PFSK-1 (cell line): Measurements from ENCODE around the gene CLCF1.

ENCODE experiments used
- FOXP2 ChIP-seq: optimal IDR thresholded peaks from 2 replicates; pipeline ENCODE3; 2011; ENCODE audit warnings: borderline replicate concordance, control low read depth, inconsistent platforms; ENCODE audit not compliant: insufficient read depth; ENCODE audit errors: extremely low read length, extremely low read depth
- POLR2AphosphoS5 ChIP-seq: IDR thresholded peaks from 2 replicates; pipeline ENCODE4 v1.6.1; 2012; ENCODE audit warnings: low read depth, mild to moderate bottlenecking, control low read depth, low read length, moderate library complexity
- SIN3A ChIP-seq: IDR thresholded peaks from 2 replicates; pipeline ENCODE4 v1.6.1; 2012; ENCODE audit warnings: mild to moderate bottlenecking, low read length, moderate library complexity, borderline replicate concordance; ENCODE audit not compliant: insufficient read depth
- TAF1 ChIP-seq: IDR thresholded peaks from 2 replicates; pipeline ENCODE4 v1.6.1; 2012; ENCODE audit warnings: low read length, control low read depth, borderline replicate concordance; ENCODE audit not compliant: insufficient read depth
- TF ChIP-seq, protein P1 (sequence below), 2 experiments: IDR thresholded peaks; 2 replicates each; pipeline versions ENCODE4 v1.6.1 to v1.8.0; 2011 to 2012; ENCODE audit warnings: low read depth in 2 of 2, low read length in 2 of 2, control low read depth in 1 of 2, inconsistent platforms in 1 of 2, mild to moderate bottlenecking in 1 of 2, moderate library complexity in 1 of 2; ENCODE audit not compliant: insufficient read depth in 1 of 2

The CLCF1 gene

DNA sequence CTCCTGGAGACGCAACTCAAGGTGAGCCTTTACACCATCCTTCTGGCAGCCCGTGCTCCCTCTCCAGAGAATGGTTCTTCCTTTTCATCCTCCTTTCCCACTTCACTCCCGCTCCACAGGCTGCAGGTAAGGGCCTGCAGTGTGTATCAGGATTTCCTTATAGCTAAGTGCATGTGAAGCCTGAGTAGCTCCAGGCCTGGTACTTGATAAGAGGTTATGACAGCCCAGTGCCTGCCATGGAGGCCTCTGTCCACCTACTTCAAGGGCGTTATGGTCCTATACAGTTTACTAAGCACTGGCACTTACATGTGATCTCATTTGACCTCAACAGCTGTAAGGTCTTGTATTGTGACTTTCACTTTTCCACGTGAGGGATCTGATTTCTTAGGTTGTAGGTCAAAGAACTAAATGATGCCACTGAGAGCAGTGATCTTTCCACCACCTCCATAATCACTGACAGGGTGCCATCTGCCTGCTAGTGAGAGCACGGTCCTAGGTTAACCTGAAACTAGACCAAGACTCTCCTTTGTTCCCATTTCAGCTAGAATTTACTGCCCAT, 52.0 kb downstream of the CLCF1 start:
- TF ChIP-seq SIN3A (no peak), FOXP2 (no peak), POLR2AphosphoS5 (no peak), TAF1 (no peak)
- TF ChIP-seq, protein P1, sequence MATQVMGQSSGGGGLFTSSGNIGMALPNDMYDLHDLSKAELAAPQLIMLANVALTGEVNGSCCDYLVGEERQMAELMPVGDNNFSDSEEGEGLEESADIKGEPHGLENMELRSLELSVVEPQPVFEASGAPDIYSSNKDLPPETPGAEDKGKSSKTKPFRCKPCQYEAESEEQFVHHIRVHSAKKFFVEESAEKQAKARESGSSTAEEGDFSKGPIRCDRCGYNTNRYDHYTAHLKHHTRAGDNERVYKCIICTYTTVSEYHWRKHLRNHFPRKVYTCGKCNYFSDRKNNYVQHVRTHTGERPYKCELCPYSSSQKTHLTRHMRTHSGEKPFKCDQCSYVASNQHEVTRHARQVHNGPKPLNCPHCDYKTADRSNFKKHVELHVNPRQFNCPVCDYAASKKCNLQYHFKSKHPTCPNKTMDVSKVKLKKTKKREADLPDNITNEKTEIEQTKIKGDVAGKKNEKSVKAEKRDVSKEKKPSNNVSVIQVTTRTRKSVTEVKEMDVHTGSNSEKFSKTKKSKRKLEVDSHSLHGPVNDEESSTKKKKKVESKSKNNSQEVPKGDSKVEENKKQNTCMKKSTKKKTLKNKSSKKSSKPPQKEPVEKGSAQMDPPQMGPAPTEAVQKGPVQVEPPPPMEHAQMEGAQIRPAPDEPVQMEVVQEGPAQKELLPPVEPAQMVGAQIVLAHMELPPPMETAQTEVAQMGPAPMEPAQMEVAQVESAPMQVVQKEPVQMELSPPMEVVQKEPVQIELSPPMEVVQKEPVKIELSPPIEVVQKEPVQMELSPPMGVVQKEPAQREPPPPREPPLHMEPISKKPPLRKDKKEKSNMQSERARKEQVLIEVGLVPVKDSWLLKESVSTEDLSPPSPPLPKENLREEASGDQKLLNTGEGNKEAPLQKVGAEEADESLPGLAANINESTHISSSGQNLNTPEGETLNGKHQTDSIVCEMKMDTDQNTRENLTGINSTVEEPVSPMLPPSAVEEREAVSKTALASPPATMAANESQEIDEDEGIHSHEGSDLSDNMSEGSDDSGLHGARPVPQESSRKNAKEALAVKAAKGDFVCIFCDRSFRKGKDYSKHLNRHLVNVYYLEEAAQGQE (IDR thresholded peaks at IDR 0.05; ENCODE audit: insufficient read depth in 1 of 2, low read depth in 2 of 2, low read length in 2 of 2), result no peak

DNA sequence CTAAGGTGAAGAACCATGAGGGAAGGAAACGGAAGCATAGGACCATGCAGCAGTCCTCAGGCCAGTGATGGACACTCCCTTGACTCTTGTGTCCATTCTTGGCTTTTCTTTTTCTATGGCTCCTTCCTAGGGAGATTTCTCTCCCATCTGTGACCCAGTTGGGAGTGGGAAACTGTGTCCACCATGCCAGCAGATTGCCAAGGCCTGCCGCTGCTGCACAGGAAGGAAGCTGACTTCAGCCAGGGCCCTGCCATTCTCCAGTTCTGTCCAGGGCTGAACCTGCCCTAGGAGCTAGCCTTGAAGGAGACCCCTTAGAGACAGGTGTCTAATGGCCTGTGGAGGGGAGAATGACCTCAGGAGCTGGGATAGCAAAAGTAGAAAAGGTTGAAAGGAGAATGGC, 52.7 kb downstream of the CLCF1 start:
- TF ChIP-seq FOXP2, result no peak
- TF ChIP-seq, protein P1 (IDR thresholded peaks at IDR 0.05; ENCODE audit: insufficient read depth in 1 of 2, low read depth in 2 of 2, low read length in 2 of 2), result no peak
- no peak for TF ChIP-seq TAF1
- no peak for TF ChIP-seq SIN3A

DNA sequence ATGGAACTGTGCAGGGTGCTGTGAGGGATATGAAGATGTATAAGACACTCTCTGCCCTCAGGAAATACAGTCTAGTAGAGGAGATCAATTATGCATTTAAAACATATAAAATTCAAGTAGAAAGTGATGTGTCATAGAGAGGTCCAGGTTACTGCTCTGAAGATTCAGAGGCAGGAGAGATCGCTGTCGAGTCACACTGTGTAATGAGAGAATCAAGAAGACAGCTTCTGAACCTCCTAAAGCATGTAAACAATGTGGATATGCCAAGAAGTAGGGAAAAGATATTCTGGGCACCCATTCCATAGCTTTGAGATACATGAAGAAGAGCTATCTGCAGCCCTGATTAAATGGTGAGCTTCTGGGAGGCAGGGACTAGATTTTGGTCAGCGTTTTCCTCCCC, 53.4 kb downstream of the CLCF1 start:
- TF ChIP-seq FOXP2, result no peak

- TF ChIP-seq POLR2AphosphoS5 (no peak), SIN3A (0 out of 2 replicates have a peak, but pooled peaks have one; percentile 21)
These were observed 55.4 kb downstream of the CLCF1 start for GRCh38 chr11:67317888-67318555.

DNA sequence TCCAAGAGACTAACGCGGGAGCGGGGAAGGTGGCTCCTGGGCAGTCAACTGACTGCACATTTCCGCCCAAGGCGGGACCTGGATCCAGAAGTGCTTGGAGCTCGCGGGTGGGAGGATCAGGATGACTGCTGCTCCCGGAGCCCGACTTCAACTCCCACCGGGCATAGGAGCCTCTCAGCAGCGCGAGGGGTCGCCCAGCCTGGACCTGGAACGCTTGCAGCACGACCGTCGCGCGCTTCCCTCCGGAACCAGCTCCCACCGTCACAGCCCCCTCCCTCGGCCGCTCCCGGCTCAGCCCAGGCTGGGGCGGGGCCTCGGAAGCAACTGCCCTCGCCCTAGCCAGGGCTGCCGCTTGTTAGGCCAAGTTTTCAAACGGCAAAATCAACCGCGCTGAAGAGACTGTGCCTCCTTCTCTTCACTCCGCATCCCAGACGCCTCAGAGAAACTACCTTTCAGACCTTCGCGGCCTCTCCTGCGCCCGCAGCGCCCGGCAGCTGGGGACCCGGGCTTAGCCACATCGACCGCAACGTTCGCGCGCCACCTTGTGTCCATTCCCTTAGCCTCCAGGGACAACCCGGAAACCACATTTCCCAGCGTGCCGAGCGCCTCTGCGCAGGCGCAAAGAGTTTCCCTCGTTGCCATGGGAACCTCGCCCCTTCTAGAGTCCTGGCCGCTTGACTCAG, 56.1 kb downstream of the CLCF1 start:
- TF ChIP-seq POLR2AphosphoS5, result peak; percentile 93
- TF ChIP-seq SIN3A, result no peak
- TF ChIP-seq TAF1, result 0 out of 2 replicates have a peak, but pooled peaks have one; percentile 66
- no peak for TF ChIP-seq FOXP2

DNA sequence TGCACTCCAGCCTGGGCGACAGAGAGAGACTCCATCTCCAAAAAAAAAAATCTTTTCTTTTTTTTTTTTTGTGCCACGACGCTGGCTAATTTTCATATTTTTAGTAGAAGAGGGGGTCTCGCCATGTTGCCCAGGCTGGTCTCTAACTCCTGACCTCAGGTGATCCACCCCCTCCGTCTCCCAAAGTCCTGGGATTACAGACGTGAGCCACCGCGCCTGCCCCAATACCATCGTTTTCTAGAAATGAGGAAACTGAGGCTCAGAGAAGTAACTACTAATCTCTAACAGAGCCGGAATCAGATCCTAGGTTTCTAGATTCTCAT, 56.6 kb downstream of the CLCF1 start:
- TF ChIP-seq, protein P1 (IDR thresholded peaks at IDR 0.05; ENCODE audit: insufficient read depth in 1 of 2, low read depth in 2 of 2, low read length in 2 of 2), result no peak
- TF ChIP-seq POLR2AphosphoS5 (no peak), FOXP2 (no peak), SIN3A (no peak), TAF1 (no peak)
